K562 (cell line): ENCODE data around the gene CYB5R4. TPM values are rescaled to one million over a fixed set of nuclear protein-coding genes. Genes with fewer than 3 reads are reported as not detected.

Experiments used
- ARID2 ChIP-seq: fragments of 450-650 bp; IDR thresholded peaks from 2 replicates; pipeline ENCODE4 v1.6.1; 2017; ENCODE audit warnings: antibody characterized with exemption, mild to moderate bottlenecking
- FIP1L1 ChIP-seq: fragments of 200-400 bp; formaldehyde crosslinking; IDR thresholded peaks from 2 replicates; pipeline ENCODE4 v1.6.1; 2018; ENCODE audit warnings: mild to moderate bottlenecking, low read depth, low read length; ENCODE audit not compliant: poor library complexity, severe bottlenecking
- IFI16 ChIP-seq: fragments of 250-450 bp; sonication (Bioruptor Pico); IDR thresholded peaks from 2 replicates; pipeline ENCODE4 v2.1.2; 2022; ENCODE audit warnings: mild to moderate bottlenecking, inconsistent platforms
- JUN ChIP-seq, 2 experiments: sonication (generic) in 1 of 2; formaldehyde crosslinking in 1 of 2; IDR thresholded peaks; 2 replicates each; pipeline versions ENCODE4 v1.6.1 to v1.8.0; 2012 to 2022; ENCODE audit warnings: borderline replicate concordance in 2 of 2, mild to moderate bottlenecking in 2 of 2, improper control_type of control experiment in 1 of 2, low read depth in 1 of 2, low read length in 1 of 2, missing genetic modification reagents in 1 of 2
- MAFK ChIP-seq: IDR thresholded peaks from 2 replicates; pipeline ENCODE4 v1.6.1; 2011; ENCODE audit warnings: low read length, improper control_type of control experiment
- MAX ChIP-seq: sonication (generic); formaldehyde crosslinking; IDR thresholded peaks from 2 replicates; pipeline ENCODE4 v1.9.0; 2022; ENCODE audit warnings: mild to moderate bottlenecking, missing genetic modification reagents
- MCM2 ChIP-seq: fragments of 450-650 bp; IDR thresholded peaks from 2 replicates; pipeline ENCODE4 v1.6.1; 2017; ENCODE audit warnings: low read depth, mild to moderate bottlenecking
- POLR2AphosphoS5 ChIP-seq: IDR thresholded peaks from 2 replicates; pipeline ENCODE4 v1.6.1; 2011; ENCODE audit warnings: mild to moderate bottlenecking, low read depth, low read length, moderate library complexity; ENCODE audit not compliant: control insufficient read depth, insufficient read depth
- SMAD4 ChIP-seq: fragments of 250-450 bp; sonication (Bioruptor Pico); conservative IDR thresholded peaks from 2 replicates; pipeline ENCODE4 v1.8.0; 2021; ENCODE audit warnings: inconsistent platforms, mild to moderate bottlenecking, moderate library complexity
- TOE1 ChIP-seq, 2 experiments: fragments of 450-650 bp in 1 of 2; sonication (generic) in 1 of 2; formaldehyde crosslinking in 1 of 2; IDR thresholded peaks; 2 replicates each; pipeline versions ENCODE4 v1.7.1 to v1.8.0; 2016 to 2022; ENCODE audit warnings: borderline replicate concordance in 2 of 2, mild to moderate bottlenecking in 2 of 2, antibody characterized with exemption in 1 of 2, inconsistent platforms in 1 of 2, low read depth in 1 of 2, missing genetic modification reagents in 1 of 2, moderate library complexity in 1 of 2
- ZNF277 ChIP-seq: fragments of 250-450 bp; sonication (Bioruptor Pico); IDR thresholded peaks from 2 replicates; pipeline ENCODE4 v1.8.0; 2022; ENCODE audit warnings: inconsistent platforms, mild to moderate bottlenecking, moderate library complexity, borderline replicate concordance
- ZNF444 ChIP-seq: fragments of 250-450 bp; sonication (Bioruptor Pico); IDR thresholded peaks from 2 replicates; pipeline ENCODE4 v1.4.0; 2020; ENCODE audit warnings: mild to moderate bottlenecking, moderate library complexity
- polyA plus RNA-seq, 8 experiments: library from polyadenylated mRNA; depleted of rRNA in 4 of 8; stranded (reverse) in 5 of 8; unstranded in 3 of 8; fragments of >200 nt; fragmentation: Nextera tagmentation in 2 of 8; fragmentation: Illumina TruSeq in 1 of 8; extraction: Ambion mirVana in 2 of 8; extraction: Trizol in 1 of 8; gene quantifications; 2 replicates each; pipeline versions ENCODE4 v1.2.1 to v1.2.3, GENCODE V29; 2011 to 2014; ENCODE audit warnings: inconsistent platforms in 1 of 8, missing spikeins in 1 of 8
- total RNA-seq, 7 experiments: library from RNA; depleted of rRNA in 6 of 7; stranded (reverse); fragments of >200 nt in 6 of 7; fragmentation: Illumina TruSeq in 2 of 7; extraction: Trizol in 2 of 7; gene quantifications; 2 replicates each; pipeline versions ENCODE4 v1.2.1 to v1.2.3, GENCODE V29; 2011 to 2021; ENCODE audit warnings: low replicate concordance in 1 of 7
- TF ChIP-seq, protein P1 (sequence below): fragments of 450-650 bp; IDR thresholded peaks from 2 replicates; pipeline ENCODE4 v1.6.1; 2016; ENCODE audit warnings: missing biosample characterization, missing genetic modification characterization
- TF ChIP-seq, protein P2 (sequence below): IDR thresholded peaks from 2 replicates; pipeline ENCODE4 v1.6.1; 2016; ENCODE audit warnings: missing genetic modification characterization, missing compliant biosample characterization
- TF ChIP-seq, protein P3 (sequence below): fragments of 250-450 bp; sonication (Bioruptor Pico); IDR thresholded peaks from 2 replicates; pipeline ENCODE4 v1.8.0; 2021; ENCODE audit warnings: borderline replicate concordance, mild to moderate bottlenecking, moderate library complexity; ENCODE audit not compliant: poor library complexity, severe bottlenecking

CYB5R4 gene
- total and polyA plus RNA-seq, 9 of the 15 experiments (the other 6 are each of a cell fraction or from before 2014, with no cell fraction given), result 5.9 to 23.1 (median 19.0) TPM

DNA sequence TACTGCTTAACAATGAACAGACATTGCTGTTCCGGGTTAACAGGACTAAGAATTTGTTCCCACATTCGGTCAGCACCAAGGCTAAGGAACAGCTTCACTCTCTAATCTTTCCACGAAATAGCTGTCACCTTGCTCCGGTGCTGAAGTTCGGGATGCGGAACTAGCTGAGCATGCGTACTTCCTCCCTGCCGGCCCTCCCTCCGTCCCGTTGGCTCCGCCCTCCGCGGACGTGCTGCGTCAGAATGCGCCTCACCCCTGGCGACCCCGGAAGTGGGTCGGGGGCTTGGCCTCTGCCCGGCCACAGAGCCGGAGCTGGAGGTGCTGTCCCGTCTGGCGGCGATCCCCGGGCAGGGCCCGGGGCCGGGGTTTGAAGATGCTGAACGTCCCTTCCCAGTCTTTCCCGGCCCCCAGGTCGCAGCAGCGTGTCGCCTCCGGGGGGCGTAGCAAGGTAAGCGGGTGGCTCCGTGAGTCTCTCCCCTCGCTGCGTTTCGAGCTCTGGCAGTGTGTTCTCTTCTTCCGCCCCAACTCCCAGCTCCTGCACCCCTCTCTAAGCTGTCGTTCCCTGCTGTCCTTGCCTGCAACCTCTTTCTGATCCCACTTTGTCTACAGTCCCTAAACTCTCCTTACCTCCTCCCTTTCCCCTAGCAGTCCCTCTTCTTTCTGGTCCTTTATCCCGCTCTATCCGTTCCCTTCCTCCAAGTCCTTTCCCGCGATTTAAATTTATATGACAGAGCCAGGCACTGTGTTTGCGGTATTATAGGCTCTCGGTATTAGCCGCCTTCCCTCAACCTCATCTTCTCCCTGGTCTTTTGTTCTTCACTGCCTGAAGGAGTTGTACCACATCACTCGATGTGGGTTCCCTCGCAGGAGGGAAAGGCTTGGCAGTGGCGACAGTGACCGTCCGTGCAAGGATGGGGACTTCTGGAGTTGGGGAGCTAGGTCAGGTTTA lies at the start of gene CYB5R4 (continued):
- TF ChIP-seq JUN (IDR thresholded peaks at IDR 0.05; ENCODE audit: borderline replicate concordance, low read depth, low read length), result peak; percentile 36; the same call in 1 of the 2 replicates
- peak; percentile 97 for TF ChIP-seq JUN (CRISPR knock-in tag; IDR thresholded peaks at IDR 0.05; ENCODE audit: borderline replicate concordance)
- TF ChIP-seq, protein P1, sequence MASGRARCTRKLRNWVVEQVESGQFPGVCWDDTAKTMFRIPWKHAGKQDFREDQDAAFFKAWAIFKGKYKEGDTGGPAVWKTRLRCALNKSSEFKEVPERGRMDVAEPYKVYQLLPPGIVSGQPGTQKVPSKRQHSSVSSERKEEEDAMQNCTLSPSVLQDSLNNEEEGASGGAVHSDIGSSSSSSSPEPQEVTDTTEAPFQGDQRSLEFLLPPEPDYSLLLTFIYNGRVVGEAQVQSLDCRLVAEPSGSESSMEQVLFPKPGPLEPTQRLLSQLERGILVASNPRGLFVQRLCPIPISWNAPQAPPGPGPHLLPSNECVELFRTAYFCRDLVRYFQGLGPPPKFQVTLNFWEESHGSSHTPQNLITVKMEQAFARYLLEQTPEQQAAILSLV, result 0 out of 2 replicates have a peak, but pooled peaks have one; percentile 58
- TF ChIP-seq ARID2, result no peak
- TF ChIP-seq, protein P2, sequence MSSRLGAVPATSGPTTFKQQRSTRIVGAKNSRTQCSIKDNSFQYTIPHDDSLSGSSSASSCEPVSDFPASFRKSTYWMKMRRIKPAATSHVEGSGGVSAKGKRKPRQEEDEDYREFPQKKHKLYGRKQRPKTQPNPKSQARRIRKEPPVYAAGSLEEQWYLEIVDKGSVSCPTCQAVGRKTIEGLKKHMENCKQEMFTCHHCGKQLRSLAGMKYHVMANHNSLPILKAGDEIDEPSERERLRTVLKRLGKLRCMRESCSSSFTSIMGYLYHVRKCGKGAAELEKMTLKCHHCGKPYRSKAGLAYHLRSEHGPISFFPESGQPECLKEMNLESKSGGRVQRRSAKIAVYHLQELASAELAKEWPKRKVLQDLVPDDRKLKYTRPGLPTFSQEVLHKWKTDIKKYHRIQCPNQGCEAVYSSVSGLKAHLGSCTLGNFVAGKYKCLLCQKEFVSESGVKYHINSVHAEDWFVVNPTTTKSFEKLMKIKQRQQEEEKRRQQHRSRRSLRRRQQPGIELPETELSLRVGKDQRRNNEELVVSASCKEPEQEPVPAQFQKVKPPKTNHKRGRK (tag), result no peak
- TF ChIP-seq ZNF277 (CRISPR knock-in tag), result no peak
- peak; percentile 84 for TF ChIP-seq MAX (CRISPR knock-in tag)
- TF ChIP-seq IFI16, result no peak
- TF ChIP-seq MCM2, result no peak
- TF ChIP-seq ZNF444, result no peak
- TF ChIP-seq TOE1 (IDR thresholded peaks at IDR 0.05; ENCODE audit: borderline replicate concordance), result 0 out of 2 replicates have a peak, but pooled peaks have one; percentile 20
- peak; percentile 88; the same call in 1 of the 2 replicates for TF ChIP-seq TOE1 (CRISPR knock-in tag; IDR thresholded peaks at IDR 0.05; ENCODE audit: borderline replicate concordance, low read depth)
- peak; percentile 82; the same call in 1 of the 2 replicates for TF ChIP-seq POLR2AphosphoS5
- TF ChIP-seq, protein P3, sequence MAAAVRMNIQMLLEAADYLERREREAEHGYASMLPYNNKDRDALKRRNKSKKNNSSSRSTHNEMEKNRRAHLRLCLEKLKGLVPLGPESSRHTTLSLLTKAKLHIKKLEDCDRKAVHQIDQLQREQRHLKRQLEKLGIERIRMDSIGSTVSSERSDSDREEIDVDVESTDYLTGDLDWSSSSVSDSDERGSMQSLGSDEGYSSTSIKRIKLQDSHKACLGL (CRISPR knock-in tag), result peak; percentile 14
- no peak for TF ChIP-seq MAFK
- peak; percentile 91 for TF ChIP-seq SMAD4 (CRISPR knock-in tag)
- no peak for TF ChIP-seq FIP1L1
